Measurements from ENCODE around the gene PLXNC1. TPM values are rescaled to one million over a fixed set of nuclear protein-coding genes. Genes with fewer than 3 reads are reported as not detected.

The PLXNC1 gene
- total and polyA plus RNA-seq, 2 experiments from 2014 or later, result 0.78 to 1.9 TPM

DNA sequence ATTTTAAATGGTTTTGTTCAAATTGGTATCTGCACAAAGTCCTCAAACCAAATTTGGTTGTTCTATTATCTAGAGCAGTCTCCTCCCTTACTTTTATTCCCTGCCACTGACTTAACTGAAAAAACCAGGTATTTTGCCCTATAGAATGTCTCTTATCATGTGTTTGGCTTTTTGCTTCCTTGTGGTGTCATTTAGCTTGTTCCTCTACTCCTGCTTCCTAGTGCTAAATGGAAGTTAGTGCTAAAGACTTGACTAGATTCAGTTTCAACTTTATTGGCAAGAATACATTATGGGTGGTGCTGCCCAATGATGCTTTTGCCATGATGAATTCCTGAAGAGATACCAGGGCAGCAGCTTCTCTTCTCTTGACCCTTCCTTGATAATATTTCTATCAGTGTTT lies 29.7 kb downstream of the PLXNC1 start:
- H3K79me2 ChIP-seq (ENCODE audit: insufficient read depth), result no peaks in the 10 kb centered on the region
- DNase-seq, result no peak
- no peak overlapping the region for H3K27ac ChIP-seq
- no peaks in the 10 kb centered on the region for H3K27me3 ChIP-seq (replicated peaks; ENCODE audit: insufficient read depth)
- TF ChIP-seq EZH2phosphoT487 (IDR thresholded peaks at IDR 0.05; ENCODE audit: insufficient read depth, low read depth) (no peak), EZH2 (IDR thresholded peaks at IDR 0.05; ENCODE audit: insufficient read depth, poor library complexity, severe bottlenecking) (no peak)
- H3K4me1 ChIP-seq (ENCODE audit: insufficient read depth), result peaks cover 16% of the 10 kb centered on the region
- H3K4me2 ChIP-seq (ENCODE audit: unreplicated experiment), result no peak overlapping the region
- H3K9me2 ChIP-seq (ENCODE audit: insufficient read depth), result no peaks in the 10 kb centered on the region
- H2AFZ ChIP-seq, result no peak overlapping the region
- peaks cover 7% of the 10 kb centered on the region; the same call in 1 of the 2 replicates for H3F3A ChIP-seq (ENCODE audit: insufficient read depth)
- H3K4me3 ChIP-seq, result no peak overlapping the region
- no peak overlapping the region for H3K9ac ChIP-seq
- no peaks in the 10 kb centered on the region for H3K9me3 ChIP-seq (ENCODE audit: low read depth)
- in situ Hi-C loops (cut with MboI), result no loop called here
- H4K20me1 ChIP-seq (ENCODE audit: insufficient read depth), result no peaks in the 10 kb centered on the region
- H3K36me3 ChIP-seq (ENCODE audit: low read depth), result no peaks in the 10 kb centered on the region

DNA sequence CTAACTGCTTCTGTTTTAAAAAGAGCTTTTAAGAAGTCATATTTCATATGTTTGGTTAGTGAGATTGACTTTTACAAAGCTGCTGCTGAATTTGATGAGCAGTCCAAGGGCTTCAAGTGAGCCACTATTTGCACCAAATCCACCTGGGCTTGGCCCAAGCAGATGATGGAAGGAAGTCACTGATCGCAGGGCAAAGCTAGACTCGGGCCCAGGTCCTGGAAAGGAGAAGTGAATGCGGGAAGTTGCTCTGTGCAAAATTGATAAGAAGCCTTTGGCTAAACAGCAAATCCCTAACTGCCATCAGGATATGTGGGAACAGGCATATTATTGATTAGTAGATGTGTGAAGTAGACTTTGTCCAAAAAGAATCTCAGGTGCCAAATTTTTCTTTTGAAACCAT lies 30.5 kb downstream of the PLXNC1 start:
- no peak overlapping the region for H3K4me2 ChIP-seq (ENCODE audit: unreplicated experiment)
- H3K9me3 ChIP-seq (ENCODE audit: low read depth), result no peaks in the 10 kb centered on the region
- H3K36me3 ChIP-seq (ENCODE audit: low read depth), result no peaks in the 10 kb centered on the region
- no peak overlapping the region for H3K27ac ChIP-seq
- no peak overlapping the region for H2AFZ ChIP-seq
- no peak for TF ChIP-seq EZH2 (IDR thresholded peaks at IDR 0.05; ENCODE audit: insufficient read depth, poor library complexity, severe bottlenecking)
- no peak for TF ChIP-seq EZH2phosphoT487 (IDR thresholded peaks at IDR 0.05; ENCODE audit: insufficient read depth, low read depth)
- no peak overlapping the region for H3K9ac ChIP-seq
- WGBS, 2 experiments (ENCODE audit: low coverage in 1 of 2, low lambda C conversion rate in 2 of 2, missing lambda C conversion rate in 2 of 2), result 67 to 74% methylated on average over 3 of the region's 3 CpGs
- no peaks in the 10 kb centered on the region for H3K27me3 ChIP-seq (replicated peaks; ENCODE audit: insufficient read depth)
- no peaks in the 10 kb centered on the region for H3F3A ChIP-seq (ENCODE audit: insufficient read depth)
- no peaks in the 10 kb centered on the region for H4K20me1 ChIP-seq (ENCODE audit: insufficient read depth)
- DNase-seq, result no peak
- H3K4me1 ChIP-seq (ENCODE audit: insufficient read depth), result peaks cover 9% of the 10 kb centered on the region
- no peaks in the 10 kb centered on the region for H3K79me2 ChIP-seq (ENCODE audit: insufficient read depth)
- in situ Hi-C loops (cut with MboI), result no loop called here
- H3K4me3 ChIP-seq, result no peak overlapping the region
- H3K9me2 ChIP-seq (ENCODE audit: insufficient read depth), result no peaks in the 10 kb centered on the region

DNA sequence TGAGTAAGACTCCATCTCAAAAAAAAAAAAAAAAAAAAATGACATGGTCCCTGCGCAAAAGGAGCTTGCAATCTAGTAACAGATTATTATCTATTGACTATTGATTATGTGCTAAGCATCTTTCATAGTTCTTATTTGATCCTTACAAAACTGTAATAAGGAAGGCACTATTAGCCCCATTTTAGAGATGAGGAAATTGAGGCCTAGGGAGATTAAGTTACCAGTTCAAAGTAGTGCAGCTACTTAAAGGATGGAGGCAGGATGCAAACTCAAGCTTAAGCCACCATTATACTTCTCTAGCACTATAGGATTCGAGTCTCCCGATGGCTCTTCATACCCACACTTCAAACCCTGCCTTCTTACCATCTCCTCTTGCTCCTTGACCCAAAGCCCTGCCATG lies 31.3 kb downstream of the PLXNC1 start:
- H3K4me1 ChIP-seq (ENCODE audit: insufficient read depth), result peaks cover 9% of the 10 kb centered on the region
- no peak for TF ChIP-seq EZH2 (IDR thresholded peaks at IDR 0.05; ENCODE audit: insufficient read depth, poor library complexity, severe bottlenecking)
- no peaks in the 10 kb centered on the region for H3K79me2 ChIP-seq (ENCODE audit: insufficient read depth)
- no peak overlapping the region for H3K4me3 ChIP-seq
- in situ Hi-C loops (cut with MboI), result no loop called here
- H3K27me3 ChIP-seq (replicated peaks; ENCODE audit: insufficient read depth), result no peaks in the 10 kb centered on the region
- H3K9me2 ChIP-seq (ENCODE audit: insufficient read depth), result no peaks in the 10 kb centered on the region
- DNase-seq, result no peak
- H3K4me2 ChIP-seq (ENCODE audit: unreplicated experiment), result no peak overlapping the region
- no peaks in the 10 kb centered on the region for H3F3A ChIP-seq (ENCODE audit: insufficient read depth)
- H4K20me1 ChIP-seq (ENCODE audit: insufficient read depth), result no peaks in the 10 kb centered on the region
- H3K27ac ChIP-seq, result no peak overlapping the region
- H3K36me3 ChIP-seq (ENCODE audit: low read depth), result no peaks in the 10 kb centered on the region
- no peak overlapping the region for H3K9ac ChIP-seq
- H2AFZ ChIP-seq, result no peak overlapping the region
- 86 to 90% methylated on average over 3 of the region's 3 CpGs for WGBS, 2 experiments (ENCODE audit: low coverage in 1 of 2, low lambda C conversion rate in 2 of 2, missing lambda C conversion rate in 2 of 2)
- H3K9me3 ChIP-seq (ENCODE audit: low read depth), result no peaks in the 10 kb centered on the region

DNA sequence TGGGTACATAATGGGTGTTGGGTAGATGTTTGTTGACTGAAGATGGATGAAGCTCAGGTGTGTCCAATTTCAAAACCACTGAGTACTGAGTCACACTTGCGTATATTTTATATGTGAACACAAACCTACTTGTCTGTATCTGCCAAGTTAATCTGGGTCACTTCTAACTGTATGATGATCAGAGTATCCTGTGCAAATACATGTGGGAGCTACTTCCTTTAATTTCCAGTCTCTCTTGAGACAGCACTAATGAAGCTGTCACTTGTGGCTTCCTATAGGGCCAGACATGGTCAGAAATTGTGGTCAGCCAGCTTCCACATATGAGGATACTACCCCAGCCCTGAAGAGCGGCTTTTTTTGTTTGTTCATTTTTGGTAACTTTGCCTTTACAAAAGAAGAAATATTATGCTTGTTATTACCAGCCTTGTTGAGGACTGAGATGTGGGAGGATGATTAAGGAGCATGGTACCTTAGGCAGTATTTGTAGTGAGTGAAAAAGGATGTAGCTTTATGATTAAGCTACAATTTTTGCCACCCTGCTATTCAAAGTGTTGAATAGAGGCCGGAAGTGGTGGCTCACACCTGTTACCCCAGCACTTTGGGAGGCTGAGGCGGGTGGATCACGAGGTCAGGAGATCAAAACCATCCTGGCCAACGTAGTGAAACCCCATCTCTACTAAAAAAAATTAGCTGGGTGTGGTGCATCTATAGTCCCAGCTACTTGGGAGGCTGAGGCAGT lies 32.4 kb downstream of the PLXNC1 start:
- 87 to 88% methylated on average over 6 of the region's 6 CpGs for WGBS, 2 experiments (ENCODE audit: low coverage in 1 of 2, low lambda C conversion rate in 2 of 2, missing lambda C conversion rate in 2 of 2)
- Histone ChIP-seq H3K9ac (no peak overlapping the region), H3K9me2 (ENCODE audit: insufficient read depth) (no peaks in the 10 kb centered on the region), H3K4me3 (no peak overlapping the region), H3K36me3 (ENCODE audit: low read depth) (no peaks in the 10 kb centered on the region), H3F3A (ENCODE audit: insufficient read depth) (no peaks in the 10 kb centered on the region), H3K9me3 (ENCODE audit: low read depth) (no peaks in the 10 kb centered on the region), H3K4me2 (ENCODE audit: unreplicated experiment) (no peak overlapping the region), H3K4me1 (ENCODE audit: insufficient read depth) (peaks cover 6% of the 10 kb centered on the region), H4K20me1 (ENCODE audit: insufficient read depth) (no peaks in the 10 kb centered on the region), H3K27ac (no peak overlapping the region), H3K27me3 (replicated peaks; ENCODE audit: insufficient read depth) (no peaks in the 10 kb centered on the region), H2AFZ (no peak overlapping the region), H3K79me2 (ENCODE audit: insufficient read depth) (no peaks in the 10 kb centered on the region)
- TF ChIP-seq EZH2 (IDR thresholded peaks at IDR 0.05; ENCODE audit: insufficient read depth, poor library complexity, severe bottlenecking) (no peak), EZH2phosphoT487 (IDR thresholded peaks at IDR 0.05; ENCODE audit: insufficient read depth, low read depth) (no peak)
- in situ Hi-C loops (cut with MboI), result no loop called here
- no peak for DNase-seq
